IMR-90 (cell line): ENCODE data around the gene SECISBP2.

Experiments
- MAZ ChIP-seq: IDR thresholded peaks from 2 replicates; pipeline ENCODE4 v1.6.1; 2012; ENCODE audit warnings: low read depth, mild to moderate bottlenecking, low read length, improper control_type of control experiment, moderate library complexity, borderline replicate concordance
- POLR2A ChIP-seq: IDR thresholded peaks from 2 replicates; pipeline ENCODE4 v1.6.1; 2012; ENCODE audit warnings: mild to moderate bottlenecking, low read depth, low read length
- RAD21 ChIP-seq: IDR thresholded peaks from 2 replicates; pipeline ENCODE4 v1.6.1; 2012; ENCODE audit warnings: low read length, improper control_type of control experiment
- RCOR1 ChIP-seq: IDR thresholded peaks from 2 replicates; pipeline ENCODE4 v1.6.1; 2012; ENCODE audit warnings: mild to moderate bottlenecking, low read length, improper control_type of control experiment; ENCODE audit not compliant: insufficient replicate concordance
- RFX5 ChIP-seq: IDR thresholded peaks from 2 replicates; pipeline ENCODE4 v1.8.0; 2012; ENCODE audit warnings: low read depth, mild to moderate bottlenecking, low read length, moderate library complexity
- TF ChIP-seq, protein P1 (sequence below): conservative IDR thresholded peaks from 2 replicates; pipeline ENCODE4 v1.5.1; 2012; ENCODE audit warnings: mild to moderate bottlenecking, low read depth, low read length, improper control_type of control experiment

- TF ChIP-seq, protein P1, sequence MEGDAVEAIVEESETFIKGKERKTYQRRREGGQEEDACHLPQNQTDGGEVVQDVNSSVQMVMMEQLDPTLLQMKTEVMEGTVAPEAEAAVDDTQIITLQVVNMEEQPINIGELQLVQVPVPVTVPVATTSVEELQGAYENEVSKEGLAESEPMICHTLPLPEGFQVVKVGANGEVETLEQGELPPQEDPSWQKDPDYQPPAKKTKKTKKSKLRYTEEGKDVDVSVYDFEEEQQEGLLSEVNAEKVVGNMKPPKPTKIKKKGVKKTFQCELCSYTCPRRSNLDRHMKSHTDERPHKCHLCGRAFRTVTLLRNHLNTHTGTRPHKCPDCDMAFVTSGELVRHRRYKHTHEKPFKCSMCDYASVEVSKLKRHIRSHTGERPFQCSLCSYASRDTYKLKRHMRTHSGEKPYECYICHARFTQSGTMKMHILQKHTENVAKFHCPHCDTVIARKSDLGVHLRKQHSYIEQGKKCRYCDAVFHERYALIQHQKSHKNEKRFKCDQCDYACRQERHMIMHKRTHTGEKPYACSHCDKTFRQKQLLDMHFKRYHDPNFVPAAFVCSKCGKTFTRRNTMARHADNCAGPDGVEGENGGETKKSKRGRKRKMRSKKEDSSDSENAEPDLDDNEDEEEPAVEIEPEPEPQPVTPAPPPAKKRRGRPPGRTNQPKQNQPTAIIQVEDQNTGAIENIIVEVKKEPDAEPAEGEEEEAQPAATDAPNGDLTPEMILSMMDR, result no peak
- TF ChIP-seq POLR2A, result no peak
- no peak for TF ChIP-seq RAD21
- TF ChIP-seq RCOR1, result no peak
- no peak for TF ChIP-seq RFX5
- TF ChIP-seq MAZ, result no peak
Measured at GRCh38 chr9:89387197-89387849, 69.0 kb downstream of the SECISBP2 start.
